K562 (cell line): ENCODE data around the gene CNTRL. TPM values are rescaled to one million over a fixed set of nuclear protein-coding genes. Genes with fewer than 3 reads are reported as not detected.

ENCODE experiments used
- ATAC-seq: fragments of 200-7000 bp; cut with Tn5 transposase; 3 replicates; pipeline ENCODE4 v1.9.1; 2020; ENCODE audit warnings: moderate library complexity
- BruUV-seq: library from RNA; stranded (reverse); fragments of 400-500 nt; replicated peaks from 2 replicates; lab custom pipeline; 2021; lab: Mats Ljungman, UMichigan
- CTCF ChIA-PET: fragments of 300-600 bp; formaldehyde crosslinking; extraction: SDS; loops from one replicate; lab custom pipeline; 2021; ENCODE audit warnings: low intra/inter-chr PET ratio; lab: Yijun Ruan, JAX
- POLR2A ChIA-PET: fragments of 300-600, 350-650 bp; sonication (Branson Sonifier 250); formaldehyde crosslinking; extraction: SDS; loops from one replicate; lab custom pipeline; 2021; ENCODE audit warnings: antibody characterized with exemption, inconsistent platforms; lab: Yijun Ruan, JAX
- DNase-seq, 4 experiments: peaks; one replicate each; pipeline versions ENCODE4 v3.0.0 to v3.0.0-alpha.2; 2011 to 2018; ENCODE audit warnings: low spot score in 3 of 4, mixed read lengths in 3 of 4; ENCODE audit errors: extremely low read depth in 1 of 4
- FAIRE-seq: peaks from 2 replicates; lab custom pipeline; 2011; peaks lifted over from hg19 to GRCh38; lab: Jason Lieb, UNC
- H2AFZ ChIP-seq: 2 replicates; pipeline ENCODE4 v1.6.0; 2011; ENCODE audit warnings: low read depth, low read length, control low read depth, inconsistent platforms
- H3K27ac ChIP-seq: fragments of 200-600 bp; 3 replicates; pipeline ENCODE4 v1.8.0; 2011; ENCODE audit warnings: low read depth, mild to moderate bottlenecking, control low read depth, inconsistent platforms, low read length, moderate library complexity, mixed read lengths; ENCODE audit errors: extremely low read depth
- H3K27me3 ChIP-seq, 2 experiments: fragments of 300-600 bp in 1 of 2; 2 replicates in 1 of 2; 3 replicates in 1 of 2; pipeline versions ENCODE4 v1.6.0 to v1.8.0; 2011; ENCODE audit warnings: inconsistent platforms in 2 of 2, low read length in 2 of 2, mild to moderate bottlenecking in 1 of 2, mixed read lengths in 1 of 2, moderate library complexity in 1 of 2; ENCODE audit not compliant: control insufficient read depth in 2 of 2, insufficient read depth in 2 of 2
- H3K36me3 ChIP-seq: fragments of 300-600 bp; 3 replicates; pipeline ENCODE4 v1.8.0; 2011; ENCODE audit warnings: mild to moderate bottlenecking, low read length, inconsistent platforms; ENCODE audit not compliant: control insufficient read depth, insufficient read depth
- H3K4me1 ChIP-seq, 2 experiments: fragments of 200-600 bp in 1 of 2; replicated peaks in 1 of 2; 2 replicates in 1 of 2; 3 replicates in 1 of 2; pipeline versions ENCODE4 v1.5.1 to v1.8.0; 2011; ENCODE audit warnings: inconsistent platforms in 2 of 2, low read length in 2 of 2, mild to moderate bottlenecking in 1 of 2, mixed read lengths in 1 of 2, moderate library complexity in 1 of 2; ENCODE audit not compliant: control insufficient read depth in 2 of 2, insufficient read depth in 2 of 2
- H3K4me2 ChIP-seq: 2 replicates; pipeline ENCODE4 v1.6.1; 2011; ENCODE audit warnings: low read length, control low read depth, inconsistent platforms, mixed read lengths; ENCODE audit not compliant: insufficient read depth
- H3K4me3 ChIP-seq: fragments of 200-600 bp; sonication (generic), shearing (Covaris generic); 2 replicates; pipeline ENCODE4 v1.5.1; 2016; ENCODE audit warnings: control low read depth, inconsistent platforms
- H3K79me2 ChIP-seq: fragments of 200-600 bp; 3 replicates; pipeline ENCODE4 v1.8.0; 2011; ENCODE audit warnings: low read length, inconsistent platforms; ENCODE audit not compliant: control insufficient read depth, insufficient read depth
- H3K9ac ChIP-seq, 2 experiments: 2 replicates each; pipeline versions ENCODE4 v1.6.0 to v1.6.1; 2011; ENCODE audit warnings: low read depth in 2 of 2, low read length in 2 of 2, control low read depth in 1 of 2, inconsistent platforms in 1 of 2, mild to moderate bottlenecking in 1 of 2, mixed read lengths in 1 of 2; ENCODE audit not compliant: insufficient read depth in 1 of 2
- H3K9me1 ChIP-seq: one replicate; pipeline ENCODE4 v1.6.0; 2011; ENCODE audit warnings: inconsistent platforms, mild to moderate bottlenecking, low read length, moderate library complexity; ENCODE audit not compliant: control insufficient read depth, insufficient read depth
- H3K9me3 ChIP-seq: replicated peaks from 2 replicates; pipeline ENCODE4 v1.5.1; 2011; ENCODE audit warnings: low read depth, low read length, inconsistent platforms; ENCODE audit not compliant: control insufficient read depth, insufficient read depth
- H4K20me1 ChIP-seq: replicated peaks from 2 replicates; pipeline ENCODE4 v1.6.1; 2011; ENCODE audit warnings: low read length, inconsistent platforms, mixed read lengths; ENCODE audit not compliant: control insufficient read depth, insufficient read depth
- CBX2 ChIP-seq: fragments of 200-600 bp; sonication (generic); IDR thresholded peaks from one replicate; pipeline ENCODE4 v1.6.1; 2012; ENCODE audit warnings: mild to moderate bottlenecking, low read length, inconsistent platforms; ENCODE audit not compliant: insufficient read depth, poor library complexity, severe bottlenecking
- COPS2 ChIP-seq: fragments of 450-650 bp; conservative IDR thresholded peaks from 2 replicates; pipeline ENCODE4 v1.6.1; 2016; ENCODE audit warnings: mild to moderate bottlenecking, moderate library complexity
- EP300 ChIP-seq: IDR thresholded peaks from 2 replicates; pipeline ENCODE4 v1.6.1; 2012; ENCODE audit warnings: low read length, improper control_type of control experiment
- GATA2 ChIP-seq: sonication (generic); formaldehyde crosslinking; IDR thresholded peaks from 2 replicates; pipeline ENCODE4 v1.4.0; 2020; ENCODE audit warnings: mild to moderate bottlenecking, missing genetic modification reagents
- JUN ChIP-seq, 2 experiments: sonication (generic) in 1 of 2; formaldehyde crosslinking in 1 of 2; IDR thresholded peaks; 2 replicates each; pipeline versions ENCODE4 v1.6.1 to v1.8.0; 2012 to 2022; ENCODE audit warnings: borderline replicate concordance in 2 of 2, mild to moderate bottlenecking in 2 of 2, improper control_type of control experiment in 1 of 2, low read depth in 1 of 2, low read length in 1 of 2, missing genetic modification reagents in 1 of 2
- MYNN ChIP-seq, 2 experiments: sonication (generic); formaldehyde crosslinking in 1 of 2; IDR thresholded peaks; 2 replicates each; pipeline versions ENCODE4 v1.5.0 to v1.6.1; 2016 to 2020; ENCODE audit warnings: antibody characterized with exemption in 1 of 2, missing genetic modification reagents in 1 of 2
- WGBS: fragments of 100-300 bp; shearing (Covaris generic); methylation state at CpG from one replicate; pipeline ENCODE4 v1.1.6; 2016; ENCODE audit warnings: low coverage, mixed read lengths; ENCODE audit not compliant: insufficient coverage; ENCODE audit errors: missing lambda C conversion rate; 5-methylcytosine and 5-hydroxymethylcytosine counted together
- in situ Hi-C: fragments of 300-500 bp; cut with MboI; formaldehyde crosslinking; loops from 4 replicates; pipeline ENCODE4 v1.15.0; 2018; ENCODE audit warnings: inconsistent platforms, mixed read lengths
- intact Hi-C: fragments of 100-400 bp; cut with micrococcal nuclease; formaldehyde crosslinking; loops from 2 replicates; pipeline ENCODE4 v1.14.2; 2022
- polyA plus RNA-seq, 8 experiments: library from polyadenylated mRNA; depleted of rRNA in 4 of 8; stranded (reverse) in 5 of 8; unstranded in 3 of 8; fragments of >200 nt; fragmentation: Nextera tagmentation in 2 of 8; fragmentation: Illumina TruSeq in 1 of 8; extraction: Ambion mirVana in 2 of 8; extraction: Trizol in 1 of 8; gene quantifications; 2 replicates each; pipeline versions ENCODE4 v1.2.1 to v1.2.3, GENCODE V29; 2011 to 2014; ENCODE audit warnings: inconsistent platforms in 1 of 8, missing spikeins in 1 of 8
- total RNA-seq, 7 experiments: library from RNA; depleted of rRNA in 6 of 7; stranded (reverse); fragments of >200 nt in 6 of 7; fragmentation: Illumina TruSeq in 2 of 7; extraction: Trizol in 2 of 7; gene quantifications; 2 replicates each; pipeline versions ENCODE4 v1.2.1 to v1.2.3, GENCODE V29; 2011 to 2021; ENCODE audit warnings: low replicate concordance in 1 of 7
- TF ChIP-seq, protein P1 (sequence below): fragments of 450-650 bp; IDR thresholded peaks from 2 replicates; pipeline ENCODE4 v1.6.1; 2018; ENCODE audit not compliant: partially characterized antibody

The CNTRL gene
- total and polyA plus RNA-seq, 9 of the 15 experiments (the other 6 are each of a cell fraction or from before 2014, with no cell fraction given) = 9.2 to 28.9 (median 20.5) TPM

- Histone ChIP-seq H3K4me2 (no peak overlapping the region), H3K79me2 (peaks cover 99% of the 10 kb centered on the region)
- TF ChIP-seq JUN (IDR thresholded peaks at IDR 0.05; ENCODE audit: borderline replicate concordance, low read depth, low read length) (no peak), JUN (CRISPR knock-in tag; IDR thresholded peaks at IDR 0.05; ENCODE audit: borderline replicate concordance) (no peak), EP300 (no peak), CBX2 (no peak), COPS2 (no peak), GATA2 (CRISPR knock-in tag) (no peak), MYNN (IDR thresholded peaks at IDR 0.05) (no peak), MYNN (CRISPR knock-in tag; IDR thresholded peaks at IDR 0.05) (no peak)
- TF ChIP-seq, protein P1, sequence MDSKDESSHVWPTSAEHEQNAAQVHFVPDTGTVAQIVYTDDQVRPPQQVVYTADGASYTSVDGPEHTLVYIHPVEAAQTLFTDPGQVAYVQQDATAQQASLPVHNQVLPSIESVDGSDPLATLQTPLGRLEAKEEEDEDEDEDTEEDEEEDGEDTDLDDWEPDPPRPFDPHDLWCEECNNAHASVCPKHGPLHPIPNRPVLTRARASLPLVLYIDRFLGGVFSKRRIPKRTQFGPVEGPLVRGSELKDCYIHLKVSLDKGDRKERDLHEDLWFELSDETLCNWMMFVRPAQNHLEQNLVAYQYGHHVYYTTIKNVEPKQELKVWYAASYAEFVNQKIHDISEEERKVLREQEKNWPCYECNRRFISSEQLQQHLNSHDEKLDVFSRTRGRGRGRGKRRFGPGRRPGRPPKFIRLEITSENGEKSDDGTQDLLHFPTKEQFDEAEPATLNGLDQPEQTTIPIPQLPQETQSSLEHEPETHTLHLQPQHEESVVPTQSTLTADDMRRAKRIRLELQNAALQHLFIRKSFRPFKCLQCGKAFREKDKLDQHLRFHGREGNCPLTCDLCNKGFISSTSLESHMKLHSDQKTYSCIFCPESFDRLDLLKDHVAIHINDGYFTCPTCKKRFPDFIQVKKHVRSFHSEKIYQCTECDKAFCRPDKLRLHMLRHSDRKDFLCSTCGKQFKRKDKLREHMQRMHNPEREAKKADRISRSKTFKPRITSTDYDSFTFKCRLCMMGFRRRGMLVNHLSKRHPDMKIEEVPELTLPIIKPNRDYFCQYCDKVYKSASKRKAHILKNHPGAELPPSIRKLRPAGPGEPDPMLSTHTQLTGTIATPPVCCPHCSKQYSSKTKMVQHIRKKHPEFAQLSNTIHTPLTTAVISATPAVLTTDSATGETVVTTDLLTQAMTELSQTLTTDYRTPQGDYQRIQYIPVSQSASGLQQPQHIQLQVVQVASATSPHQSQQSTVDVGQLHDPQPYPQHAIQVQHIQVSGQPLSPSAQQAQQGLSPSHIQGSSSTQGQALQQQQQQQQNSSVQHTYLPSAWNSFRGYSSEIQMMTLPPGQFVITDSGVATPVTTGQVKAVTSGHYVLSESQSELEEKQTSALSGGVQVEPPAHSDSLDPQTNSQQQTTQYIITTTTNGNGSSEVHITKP = no peak
- TF ChIP-seq, all 486 proteins: peak for 0
- DNase-seq (no peak), ATAC-seq (no peak), FAIRE-seq (no peak)
- H3K9ac ChIP-seq = no peak overlapping the region
- no peaks in the 10 kb centered on the region for H3K27me3 ChIP-seq
- no peaks in the 10 kb centered on the region for H3K9me1 ChIP-seq
- ChIA-PET CTCF (no interaction called here), POLR2A (interaction anchor here (0.6 to 1.2 kb wide), 3 partner anchors 8 to 342 kb away, joined by 3 to 5 read pairs (median 4); no protein-coding TSS in a partner anchor)
- WGBS = 22% methylated on average over 1 of the region's 1 CpG
- peaks cover 5% of the 10 kb centered on the region; the same call in 1 of the 2 replicates for H4K20me1 ChIP-seq
- no peak overlapping the region for H3K27ac ChIP-seq
- no peaks in the 10 kb centered on the region for H3K9me3 ChIP-seq
- no TSS peak for BruUV-seq
- peaks cover 0 to 10% of the 10 kb centered on the region in 2 experiments; a peak in 2 of 5 replicates for H3K4me1 ChIP-seq
- in situ Hi-C loops = no loop called here
- no peak overlapping the region for H3K4me3 ChIP-seq
- H2AFZ ChIP-seq = no peak overlapping the region
- peaks cover 25% of the 10 kb centered on the region; the same call in 1 of the 3 replicates for H3K36me3 ChIP-seq
- intact Hi-C loops = loop anchor here (10.0 kb wide), 1 partner anchor 208 kb away; no protein-coding TSS in a partner anchor
Measured at GRCh38 chr9:121192518-121192917, 117.8 kb downstream of the CNTRL start.
